Smooth muscle cell of the brain vasculature (primary cell): ENCODE results near the gene NRXN3.

ENCODE experiments used
- DNase-seq: peaks from one replicate; pipeline ENCODE4 v3.0.0-alpha.2; 2012; ENCODE audit warnings: low read depth, low spot score

The NRXN3 gene

GRCh38 chr14:79411403-79412174 is 1241.4 kb downstream of the NRXN3 start:
- DNase-seq = no peak

GRCh38 chr14:79412822-79413221 is 1242.6 kb downstream of the NRXN3 start:
- DNase-seq = no peak

GRCh38 chr14:79413734-79414428 is 1243.7 kb downstream of the NRXN3 start:
- DNase-seq = no peak

- no peak for DNase-seq
These were observed 1245.6 kb downstream of the NRXN3 start for GRCh38 chr14:79415726-79416125.

- DNase-seq = no peak
These were observed 1247.8 kb downstream of the NRXN3 start for GRCh38 chr14:79417961-79418360.

GRCh38 chr14:79418649-79419415 is 1248.7 kb downstream of the NRXN3 start:
- DNase-seq = no peak

- DNase-seq = no peak
These were observed 1249.6 kb downstream of the NRXN3 start for GRCh38 chr14:79419571-79420327.

- DNase-seq = no peak
These were observed 1250.6 kb downstream of the NRXN3 start for GRCh38 chr14:79420725-79421124.

GRCh38 chr14:79421811-79422210 is 1251.6 kb downstream of the NRXN3 start:
- DNase-seq = no peak

GRCh38 chr14:79424462-79424861 is 1254.3 kb downstream of the NRXN3 start:
- DNase-seq = no peak

- no peak for DNase-seq
These were observed 1256.1 kb downstream of the NRXN3 start for GRCh38 chr14:79426103-79426755.

- no peak for DNase-seq
These were observed 1262.5 kb downstream of the NRXN3 start for GRCh38 chr14:79432640-79433039.

GRCh38 chr14:79436335-79436734 is 1266.2 kb downstream of the NRXN3 start:
- DNase-seq = no peak

- DNase-seq = no peak
These were observed 1267.8 kb downstream of the NRXN3 start for GRCh38 chr14:79437951-79438350.

GRCh38 chr14:79438696-79439342 is 1268.6 kb downstream of the NRXN3 start:
- DNase-seq = no peak

- DNase-seq = no peak
These were observed 1272.6 kb downstream of the NRXN3 start for GRCh38 chr14:79442786-79443185.

- no peak for DNase-seq
These were observed 1273.4 kb downstream of the NRXN3 start for GRCh38 chr14:79443602-79444001.

- DNase-seq = no peak
These were observed 1278.8 kb downstream of the NRXN3 start for GRCh38 chr14:79448960-79449359.

GRCh38 chr14:79451601-79452000 is 1281.4 kb downstream of the NRXN3 start:
- DNase-seq = no peak

- DNase-seq = no peak
These were observed 1283.1 kb downstream of the NRXN3 start for GRCh38 chr14:79453276-79453675.

GRCh38 chr14:79464468-79464867 is 1294.3 kb downstream of the NRXN3 start:
- DNase-seq = no peak
